GM21447 (cell line): ENCODE results near the gene CDH20.

Experiments used
- ATAC-seq: cut with Tn5 transposase; IDR thresholded peaks from one replicate; pipeline ENCODE4 v1.9.1; 2021; ENCODE audit not compliant: unreplicated experiment

Gene CDH20

DNA sequence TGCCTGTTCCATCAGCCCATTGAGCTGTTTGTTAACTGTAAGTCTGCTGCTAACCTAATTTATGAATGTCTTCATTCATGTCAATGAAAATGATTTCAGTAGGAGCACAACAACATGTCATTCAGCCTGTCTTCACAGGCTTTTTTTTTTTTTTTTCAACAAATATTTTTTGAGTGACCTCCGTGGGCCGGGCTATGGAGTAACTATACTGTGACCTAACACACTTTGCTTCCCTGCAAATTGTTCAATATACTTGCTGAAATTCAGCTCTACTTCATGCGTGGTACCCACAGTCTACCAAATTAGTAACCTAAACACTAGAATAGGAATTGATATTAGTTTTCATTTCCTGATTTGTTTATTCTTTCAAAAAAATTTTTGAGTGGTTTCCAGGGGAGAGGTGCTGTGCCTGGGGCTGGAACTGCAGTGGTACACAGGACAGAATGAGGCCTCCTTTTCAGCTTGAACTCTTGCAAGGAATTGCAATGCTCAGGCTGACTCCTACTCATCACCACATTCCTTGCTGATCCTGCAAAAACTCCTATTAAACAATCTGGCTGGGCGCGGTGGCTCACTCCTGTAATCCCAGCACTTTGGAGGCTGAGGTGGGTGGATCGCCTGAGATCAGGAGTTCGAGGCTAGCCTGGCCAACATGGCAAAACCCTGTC lies 87.1 kb downstream of the CDH20 start:
- ATAC-seq: no peak

DNA sequence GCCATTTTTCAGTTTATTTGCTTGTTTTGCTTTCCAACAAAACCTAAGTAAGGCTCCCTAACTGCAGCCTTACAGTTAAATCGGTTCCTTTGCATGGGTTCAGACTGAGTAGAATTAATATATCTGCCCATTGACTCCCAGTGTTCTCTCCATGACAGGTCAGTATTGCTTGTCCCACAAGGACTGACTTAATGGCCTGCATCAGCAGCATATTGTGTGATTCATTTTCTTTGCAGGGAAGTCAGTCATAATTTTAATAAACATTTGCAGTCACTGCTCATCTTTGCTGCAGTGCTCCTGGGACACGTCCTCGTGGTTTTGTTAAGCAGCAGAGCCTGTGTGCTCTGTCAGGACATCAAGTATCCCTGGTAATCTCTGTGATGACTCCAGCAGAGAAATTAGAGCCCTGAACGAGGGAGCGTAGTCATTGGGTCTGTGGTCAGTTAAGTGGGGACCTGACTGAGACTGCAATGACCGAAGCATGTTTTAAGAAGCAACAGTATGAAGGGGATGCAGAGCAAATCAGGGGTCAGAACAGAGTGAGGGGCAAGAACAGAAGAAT lies 93.3 kb downstream of the CDH20 start:
- no peak for ATAC-seq

GRCh38 chr18:61428266-61428665 lies 95.0 kb downstream of the CDH20 start:
- no peak for ATAC-seq

DNA sequence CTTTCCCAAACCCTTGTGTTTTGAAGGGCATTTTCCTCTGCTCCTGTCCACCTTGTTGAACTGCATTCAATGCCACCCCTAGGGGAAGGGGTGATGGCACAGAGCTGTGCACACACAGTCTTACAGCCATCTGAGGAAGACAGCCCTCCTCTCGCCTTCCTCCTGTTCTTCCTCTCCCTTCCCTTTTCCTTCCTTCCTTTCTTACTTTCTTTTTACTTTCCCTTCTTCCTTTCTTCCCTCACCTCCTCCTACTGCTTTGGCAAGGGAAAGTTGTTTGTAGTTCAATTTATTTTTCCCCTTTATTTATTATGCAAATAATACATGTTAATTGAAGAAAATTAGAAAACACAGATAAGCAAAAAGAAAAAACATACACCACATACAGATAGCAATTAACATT lies 99.4 kb downstream of the CDH20 start:
- no peak for ATAC-seq

DNA sequence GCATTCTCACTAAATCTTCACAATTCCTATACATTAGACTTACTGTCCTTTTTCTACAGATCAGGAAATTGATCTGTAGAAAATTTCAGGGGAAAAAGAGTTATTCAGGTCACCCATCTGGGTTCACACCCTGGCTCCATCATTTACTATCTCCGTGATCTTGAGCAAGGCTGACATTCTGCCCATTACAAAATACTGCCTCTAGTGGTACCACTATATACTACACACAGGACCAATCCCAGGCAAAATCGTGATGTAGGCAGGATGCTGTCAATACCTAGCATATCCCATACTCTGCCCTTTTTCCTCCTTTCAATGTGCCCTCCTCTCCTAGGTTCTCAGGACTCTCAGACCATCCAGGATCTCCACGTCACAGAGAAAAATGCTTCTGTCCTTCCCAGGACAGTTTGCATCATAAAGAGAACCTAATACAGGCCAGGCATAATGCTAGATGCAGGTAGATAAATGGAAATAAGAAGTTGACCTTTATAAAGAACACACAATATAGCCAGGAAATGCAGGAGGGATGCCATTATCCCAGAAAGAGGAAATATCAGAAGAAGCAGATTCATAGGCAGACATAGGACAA lies 101.9 kb downstream of the CDH20 start:
- ATAC-seq: peak; percentile 95

GRCh38 chr18:61443081-61443725 lies 110.0 kb downstream of the CDH20 start:
- no peak for ATAC-seq

GRCh38 chr18:61448316-61448715 lies 115.1 kb downstream of the CDH20 start:
- peak; percentile 98 for ATAC-seq

DNA sequence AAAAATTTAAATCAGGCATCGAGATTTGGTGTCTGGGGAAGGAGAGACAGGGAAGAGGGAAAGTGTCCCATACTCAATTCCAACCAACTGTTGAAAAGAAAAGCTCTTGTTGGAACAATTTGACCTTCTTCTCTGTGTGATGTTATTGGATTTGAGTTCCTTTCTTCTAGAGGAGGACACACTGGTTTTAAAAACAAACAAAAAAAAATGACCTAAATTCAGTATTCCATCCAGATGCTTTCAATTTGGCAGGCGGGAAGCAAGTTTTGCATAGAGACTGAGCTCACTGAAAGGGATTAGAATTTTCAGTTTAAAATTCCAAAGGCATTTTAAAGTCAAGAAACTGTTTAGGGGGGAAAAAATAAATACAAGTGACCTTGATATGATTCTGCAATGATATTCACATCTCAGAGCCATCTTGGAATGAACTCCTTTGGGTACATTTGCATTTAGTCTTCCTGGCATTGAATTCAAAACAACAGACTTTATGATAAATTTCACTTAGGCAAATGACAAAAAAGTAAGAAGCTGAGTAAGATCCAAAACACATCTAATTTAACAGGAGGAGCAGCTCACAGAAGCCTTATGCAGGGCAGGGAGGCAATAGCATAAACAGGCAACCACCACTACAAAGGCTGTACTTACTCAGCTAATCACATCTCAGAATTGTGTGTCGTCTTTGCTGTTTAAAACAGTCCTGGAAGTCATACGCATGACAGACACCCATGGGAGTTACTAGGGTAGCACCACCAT lies 126.8 kb downstream of the CDH20 start:
- no peak for ATAC-seq

- no peak for ATAC-seq
Measured at GRCh38 chr18:61464551-61465142, 131.4 kb downstream of the CDH20 start.

GRCh38 chr18:61466736-61467135 lies 133.5 kb downstream of the CDH20 start:
- no peak for ATAC-seq

DNA sequence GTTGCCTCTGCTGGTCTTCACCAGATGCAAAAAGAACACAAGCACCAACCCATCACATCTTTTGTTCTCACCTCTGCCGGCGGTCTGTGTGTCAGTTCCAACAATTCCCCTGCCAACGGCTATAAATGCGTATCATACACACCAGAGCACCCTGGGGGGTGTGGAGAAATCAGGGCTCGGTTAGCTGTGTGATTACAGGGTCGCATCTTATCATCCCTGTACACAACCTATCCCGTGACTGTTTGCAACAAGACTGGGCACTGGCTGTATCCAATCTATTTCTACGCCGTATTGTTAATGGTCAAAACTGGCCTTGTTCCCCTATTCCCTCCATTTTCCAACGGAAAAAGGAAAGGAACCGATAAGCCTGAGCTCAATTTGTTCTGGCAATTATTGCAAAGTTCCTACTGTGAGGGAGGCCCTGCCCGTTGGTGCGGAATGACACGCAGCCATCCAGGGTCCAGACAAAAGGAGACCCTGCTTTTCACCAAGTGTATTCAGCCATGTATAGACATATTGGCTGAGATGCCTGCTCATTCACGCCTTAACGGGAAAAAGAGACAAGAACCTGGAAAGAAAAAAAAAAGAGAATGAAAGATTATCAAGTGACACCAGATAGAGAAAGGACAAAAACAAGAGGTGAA lies 136.9 kb downstream of the CDH20 start:
- no peak for ATAC-seq

DNA sequence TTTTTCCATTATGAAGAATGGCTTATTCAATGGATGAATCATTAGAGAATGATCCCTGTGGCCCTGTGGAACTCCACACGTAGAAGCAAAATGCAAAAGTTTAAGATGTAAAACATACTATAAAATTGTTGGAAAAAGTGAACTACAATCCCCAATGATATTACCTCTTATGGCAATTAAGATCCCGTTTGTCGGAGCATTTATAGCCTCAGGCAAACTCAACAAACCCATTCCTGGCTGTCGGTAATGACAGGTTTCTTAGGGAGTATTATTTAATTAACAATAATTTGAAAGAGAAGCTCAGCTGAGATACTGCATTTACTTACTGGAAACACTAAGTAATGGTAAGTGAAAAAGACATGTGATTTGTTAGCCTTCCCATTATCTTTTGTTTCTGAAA lies 138.3 kb downstream of the CDH20 start:
- no peak for ATAC-seq

DNA sequence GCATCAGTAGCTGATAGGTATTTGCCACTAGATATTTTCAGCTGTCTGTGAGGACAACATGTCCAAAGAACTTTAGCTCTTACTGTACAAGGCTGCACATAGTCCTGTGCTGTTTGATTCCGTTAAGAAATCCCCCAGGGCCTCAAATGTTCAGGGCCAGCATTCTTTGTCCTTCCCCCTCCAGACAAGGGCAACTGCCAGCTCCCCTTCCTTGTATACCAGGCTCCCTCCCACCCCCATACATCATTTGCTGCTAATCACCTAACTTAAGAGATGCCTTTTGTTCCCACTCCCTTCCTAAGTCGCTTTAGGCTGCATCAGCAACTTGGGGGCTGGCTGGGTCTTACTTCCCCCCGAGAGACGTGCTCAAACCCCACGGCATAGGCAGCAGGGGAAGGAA lies 138.7 kb downstream of the CDH20 start:
- ATAC-seq: no peak

- ATAC-seq: no peak
Measured at GRCh38 chr18:61474341-61474740, 141.1 kb downstream of the CDH20 start.

- ATAC-seq: no peak
Measured at GRCh38 chr18:61474918-61475317, 141.7 kb downstream of the CDH20 start.

- ATAC-seq: no peak
Measured at GRCh38 chr18:61475931-61476330, 142.7 kb downstream of the CDH20 start.

GRCh38 chr18:61489334-61489733 lies 156.1 kb downstream of the CDH20 start:
- no peak for ATAC-seq

DNA sequence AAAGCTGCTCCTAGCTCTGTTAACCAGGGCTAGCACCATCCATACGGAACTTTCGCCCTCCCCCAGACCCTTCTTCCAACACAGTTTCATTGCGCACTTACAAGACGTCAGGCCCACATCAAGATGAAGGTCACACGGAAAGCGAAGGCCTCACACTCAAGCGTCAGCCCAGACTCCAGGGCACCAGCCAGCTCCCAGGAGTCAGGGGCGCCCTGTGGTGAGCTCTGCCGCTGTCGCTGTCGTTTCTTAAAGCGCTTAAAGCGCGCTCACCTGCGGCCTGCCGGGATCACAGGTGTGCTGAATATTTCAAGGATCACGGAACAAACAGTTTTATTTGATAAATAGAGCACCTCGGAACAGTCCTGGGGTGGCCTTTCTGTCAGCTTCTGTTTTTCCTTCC lies 163.1 kb downstream of the CDH20 start:
- ATAC-seq: no peak

DNA sequence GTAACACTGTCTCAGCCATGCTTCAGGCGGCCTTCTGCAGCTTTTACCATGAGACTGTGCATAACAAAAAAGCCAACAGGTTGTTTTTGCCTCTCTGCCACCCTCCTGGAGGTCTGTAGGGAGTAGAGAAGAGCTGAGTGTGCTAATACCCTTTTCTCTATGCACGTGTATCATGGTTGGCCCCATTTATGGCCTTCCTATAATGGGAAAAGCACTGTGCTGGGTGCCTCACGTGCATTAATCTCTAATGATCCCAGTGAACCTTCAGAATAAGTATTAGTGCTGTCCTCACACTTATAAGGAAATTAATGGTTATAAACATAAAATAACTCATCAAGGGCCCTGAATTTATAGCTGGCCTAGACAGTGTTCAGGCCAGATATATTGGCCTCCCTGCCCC lies 164.2 kb downstream of the CDH20 start:
- no peak for ATAC-seq

GRCh38 chr18:61502472-61502871 lies 169.2 kb downstream of the CDH20 start:
- ATAC-seq: no peak

GRCh38 chr18:61503688-61504087 lies 170.5 kb downstream of the CDH20 start:
- ATAC-seq: no peak
